Mesendoderm (in vitro differentiated cells): ENCODE results near the gene KCNT1.

Source experiments
- DNase-seq: peaks from one replicate; pipeline ENCODE4 v3.0.0; 2013
- H2AK5ac ChIP-seq: 2 replicates; pipeline ENCODE4 v1.6.1; 2013; ENCODE audit warnings: low read length, inconsistent platforms
- H2BK120ac ChIP-seq: 2 replicates; pipeline ENCODE4 v1.6.1; 2013; ENCODE audit warnings: low read depth, mild to moderate bottlenecking, low read length, moderate library complexity, mixed read lengths
- H2BK15ac ChIP-seq: replicated peaks from 2 replicates; pipeline ENCODE4 v1.6.1; 2013; ENCODE audit warnings: low read depth, mild to moderate bottlenecking, moderate library complexity
- H2BK5ac ChIP-seq: 2 replicates; pipeline ENCODE4 v1.6.1; 2013; ENCODE audit warnings: low read length, inconsistent platforms
- H3K18ac ChIP-seq: 2 replicates; pipeline ENCODE4 v1.6.1; 2013; ENCODE audit warnings: mild to moderate bottlenecking, low read length, mixed read lengths
- H3K23ac ChIP-seq: one replicate; pipeline ENCODE4 v1.6.1; 2013; ENCODE audit warnings: low read length
- H3K27ac ChIP-seq: 2 replicates; pipeline ENCODE4 v1.5.1; 2013; ENCODE audit warnings: low read depth, mild to moderate bottlenecking, inconsistent platforms, low read length, moderate library complexity
- H3K27me3 ChIP-seq: 2 replicates; pipeline ENCODE4 v1.6.1; 2013; ENCODE audit warnings: low read length, control low read depth, mild to moderate bottlenecking, inconsistent platforms; ENCODE audit not compliant: insufficient read depth, poor library complexity
- H3K36me3 ChIP-seq: 2 replicates; pipeline ENCODE4 v1.6.1; 2013; ENCODE audit warnings: low read length, inconsistent platforms; ENCODE audit not compliant: control insufficient read depth, insufficient read depth
- H3K4ac ChIP-seq: one replicate; pipeline ENCODE4 v1.6.1; 2013; ENCODE audit warnings: low read depth, mild to moderate bottlenecking, low read length, moderate library complexity
- H3K4me1 ChIP-seq: 2 replicates; pipeline ENCODE4 v1.6.1; 2013; ENCODE audit warnings: low read depth, low read length, inconsistent platforms; ENCODE audit not compliant: control insufficient read depth
- H3K4me2 ChIP-seq: 2 replicates; pipeline ENCODE4 v1.6.1; 2013; ENCODE audit warnings: low read length
- H3K4me3 ChIP-seq: 2 replicates; pipeline ENCODE4 v1.5.1; 2013; ENCODE audit warnings: mild to moderate bottlenecking, low read length
- H3K56ac ChIP-seq: one replicate; pipeline ENCODE4 v1.6.1; 2013; ENCODE audit warnings: low read length
- H3K79me1 ChIP-seq: 2 replicates; pipeline ENCODE4 v1.6.1; 2013; ENCODE audit warnings: low read length, inconsistent platforms
- H3K79me2 ChIP-seq: 2 replicates; pipeline ENCODE4 v1.6.1; 2013; ENCODE audit warnings: mild to moderate bottlenecking, low read length; ENCODE audit not compliant: control insufficient read depth, insufficient read depth
- H3K9ac ChIP-seq: 2 replicates; pipeline ENCODE4 v1.6.1; 2013; ENCODE audit warnings: low read length, inconsistent platforms
- H4K5ac ChIP-seq: one replicate; pipeline ENCODE4 v1.6.1; 2013; ENCODE audit warnings: low read length
- H4K8ac ChIP-seq: one replicate; pipeline ENCODE4 v1.6.1; 2013; ENCODE audit warnings: low read depth, mild to moderate bottlenecking, control low read depth, low read length, moderate library complexity
- WGBS: extraction: QIAGEN DNeasy Blood & Tissue Kit; methylation state at CpG from one replicate; pipeline ENCODE4 v1.1.7; 2013; ENCODE audit warnings: low lambda C conversion rate, missing lambda C conversion rate; ENCODE audit not compliant: insufficient coverage; ENCODE audit errors: extremely low coverage; 5-methylcytosine and 5-hydroxymethylcytosine counted together

KCNT1 gene

DNA sequence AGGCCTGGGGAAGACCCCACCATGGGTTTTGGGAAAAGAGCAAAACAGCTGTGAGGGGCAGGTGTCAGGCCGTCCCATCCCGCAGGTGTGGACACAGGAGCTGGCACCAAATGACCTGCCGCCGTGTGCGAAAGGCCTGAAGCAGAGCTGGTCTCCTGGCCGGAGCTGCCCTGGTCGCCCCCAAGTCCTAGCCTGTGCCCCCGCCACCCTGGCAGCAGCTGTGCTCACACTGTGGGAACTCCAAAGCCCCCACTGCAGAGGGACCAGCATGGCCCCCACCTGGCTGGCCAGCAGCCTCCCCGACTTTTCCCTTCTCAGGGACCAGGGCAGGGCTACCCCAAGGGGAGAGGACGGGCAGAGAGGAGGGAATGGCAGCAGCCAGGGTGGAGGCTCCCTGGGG, 88.4 kb downstream of the KCNT1 start:
- Histone ChIP-seq H2BK15ac (no peak overlapping the region), H3K79me1 (no peaks in the 10 kb centered on the region), H3K79me2 (no peaks in the 10 kb centered on the region), H3K23ac (no peak overlapping the region), H4K8ac (no peak overlapping the region), H3K36me3 (no peaks in the 10 kb centered on the region), H4K5ac (no peak overlapping the region), H3K4me3 (no peak overlapping the region), H3K27me3 (no peaks in the 10 kb centered on the region), H3K4ac (no peak overlapping the region), H2BK5ac (no peak overlapping the region), H2AK5ac (no peak overlapping the region), H3K56ac (no peak overlapping the region), H3K4me1 (no peaks in the 10 kb centered on the region), H3K9ac (no peak overlapping the region), H2BK120ac (no peak overlapping the region), H3K4me2 (no peak overlapping the region), H3K27ac (no peak overlapping the region), H3K18ac (no peak overlapping the region)
- no peak for DNase-seq
- no CpG with 5 or more reads among the region's 10 CpGs for WGBS

DNA sequence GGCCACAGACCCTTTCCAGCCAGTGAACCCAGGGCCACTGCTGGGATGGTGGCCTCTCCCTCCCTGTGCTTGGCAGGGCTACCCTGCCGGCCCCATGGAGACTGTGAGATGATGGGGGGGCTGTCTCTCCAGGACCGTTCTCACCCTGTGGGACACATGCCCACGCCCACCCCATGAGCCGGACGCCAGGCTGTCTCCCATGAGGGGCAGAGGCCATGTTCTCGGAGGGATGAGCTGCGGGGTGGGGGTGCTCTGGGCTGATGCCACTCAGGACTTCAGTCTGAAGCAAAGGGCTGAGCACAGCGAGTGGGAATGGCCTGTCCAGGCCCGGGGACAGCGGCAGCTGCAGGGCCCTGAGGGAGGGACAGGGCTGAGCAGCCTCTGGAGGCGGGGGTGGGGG, 88.9 kb downstream of the KCNT1 start:
- Histone ChIP-seq H3K9ac (no peak overlapping the region), H2BK15ac (no peak overlapping the region), H2BK5ac (no peak overlapping the region), H3K18ac (no peak overlapping the region), H2BK120ac (no peak overlapping the region), H3K4me2 (no peak overlapping the region), H3K36me3 (no peaks in the 10 kb centered on the region), H3K4ac (no peak overlapping the region), H3K4me1 (no peaks in the 10 kb centered on the region), H4K5ac (no peak overlapping the region), H4K8ac (no peak overlapping the region), H3K79me2 (no peaks in the 10 kb centered on the region), H3K23ac (peak overlapping the region; percentile 9), H3K27ac (no peak overlapping the region), H3K27me3 (no peaks in the 10 kb centered on the region), H3K4me3 (no peak overlapping the region), H3K56ac (no peak overlapping the region), H2AK5ac (no peak overlapping the region), H3K79me1 (no peaks in the 10 kb centered on the region)
- WGBS, result no CpG with 5 or more reads among the region's 11 CpGs
- DNase-seq, result no peak

DNA sequence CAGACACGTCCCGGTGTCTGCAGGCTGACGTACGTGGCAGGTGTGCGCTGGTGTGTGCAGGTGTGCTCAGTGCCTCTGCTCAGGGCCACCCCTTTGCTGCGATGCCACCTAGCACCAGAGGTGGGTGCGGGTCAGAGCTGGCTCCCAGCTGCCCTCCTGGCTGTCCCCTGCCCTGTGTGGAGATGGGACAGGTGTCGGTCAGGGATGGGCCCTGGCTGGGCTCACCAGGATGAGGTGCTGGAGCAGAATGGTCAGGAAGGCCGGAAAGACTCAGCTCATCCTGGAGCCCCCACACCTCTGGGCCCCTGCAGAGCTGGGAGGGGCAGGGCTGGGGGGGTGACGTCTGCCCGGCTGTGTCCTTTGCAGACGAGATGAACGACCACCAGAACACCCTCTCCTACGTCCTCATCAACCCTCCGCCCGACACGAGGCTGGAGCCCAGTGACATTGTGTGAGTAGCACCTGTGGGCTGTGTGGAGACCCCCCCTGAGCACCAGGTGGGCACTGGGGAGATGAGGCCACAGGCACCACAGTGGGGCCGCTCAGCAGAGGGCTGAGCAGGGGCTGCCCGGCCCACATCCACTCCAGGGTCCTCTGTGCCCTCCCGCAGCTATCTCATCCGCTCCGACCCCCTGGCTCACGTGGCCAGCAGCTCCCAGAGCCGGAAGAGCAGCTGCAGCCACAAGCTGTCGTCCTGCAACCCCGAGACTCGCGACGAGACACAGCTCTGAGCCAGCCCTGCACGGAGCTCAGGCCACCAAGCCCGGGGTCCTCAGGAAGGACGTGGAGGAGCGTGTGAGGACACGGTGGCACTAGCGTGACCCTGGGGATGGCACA, 89.7 kb downstream of the KCNT1 start:
- no peak overlapping the region for H3K18ac ChIP-seq
- no peak overlapping the region for H4K8ac ChIP-seq
- peak overlapping the region; percentile 9 for H3K23ac ChIP-seq
- no peak overlapping the region for H4K5ac ChIP-seq
- H3K4me1 ChIP-seq, result no peaks in the 10 kb centered on the region
- no peaks in the 10 kb centered on the region for H3K27me3 ChIP-seq
- no peak overlapping the region for H2BK5ac ChIP-seq
- no peaks in the 10 kb centered on the region for H3K79me1 ChIP-seq
- no peak overlapping the region for H3K4me3 ChIP-seq
- H3K56ac ChIP-seq, result no peak overlapping the region
- no peak overlapping the region for H3K27ac ChIP-seq
- H2BK120ac ChIP-seq, result no peak overlapping the region
- H2AK5ac ChIP-seq, result no peak overlapping the region
- H2BK15ac ChIP-seq, result no peak overlapping the region
- H3K4ac ChIP-seq, result no peak overlapping the region
- no peak overlapping the region for H3K4me2 ChIP-seq
- no peak overlapping the region for H3K9ac ChIP-seq
- H3K79me2 ChIP-seq, result no peaks in the 10 kb centered on the region
- no CpG with 5 or more reads among the region's 35 CpGs for WGBS
- no peaks in the 10 kb centered on the region for H3K36me3 ChIP-seq
- no peak for DNase-seq

DNA sequence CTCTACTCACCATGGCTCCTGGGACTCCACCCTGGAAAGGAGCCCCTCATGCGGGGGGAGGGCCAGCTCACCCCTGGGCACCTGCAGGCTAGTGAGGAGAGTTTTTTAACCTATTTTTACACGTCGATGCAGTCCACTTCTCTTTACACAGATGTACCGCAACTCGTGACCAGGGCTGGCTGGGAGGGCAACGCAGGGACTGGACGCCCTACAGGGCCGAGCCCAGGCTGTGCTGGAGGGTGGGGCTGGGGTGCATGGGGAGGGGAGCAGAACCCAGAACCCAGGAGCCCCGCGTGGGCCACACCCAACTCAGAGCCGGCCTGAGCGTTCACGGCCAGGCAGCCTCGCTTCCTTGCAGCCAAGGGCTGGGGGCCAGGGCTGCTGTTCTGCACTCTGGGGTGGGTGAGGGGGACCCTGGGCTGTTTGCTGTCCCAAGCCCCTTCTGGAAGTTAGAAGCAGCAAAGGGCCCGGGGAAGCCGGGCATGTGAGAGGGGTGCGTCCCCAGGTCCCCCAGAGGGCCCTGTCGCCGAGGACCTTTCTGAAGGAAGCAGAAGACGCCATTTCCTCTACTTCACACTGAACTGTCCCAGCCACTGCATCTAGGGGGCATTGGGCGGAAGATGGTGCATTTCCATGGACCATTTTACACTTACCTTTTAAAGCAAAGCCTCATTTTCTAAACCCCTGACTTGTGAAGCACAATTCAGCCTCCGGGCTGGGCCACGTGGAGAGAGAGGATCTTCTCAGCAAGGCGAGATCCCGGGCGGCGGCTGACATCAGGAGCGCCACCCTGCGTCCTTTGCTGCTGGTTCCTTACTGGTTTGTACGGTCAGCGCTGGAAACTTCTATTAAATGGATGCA, 90.5 kb downstream of the KCNT1 start:
- WGBS, result no CpG with 5 or more reads among the region's 31 CpGs

DNA sequence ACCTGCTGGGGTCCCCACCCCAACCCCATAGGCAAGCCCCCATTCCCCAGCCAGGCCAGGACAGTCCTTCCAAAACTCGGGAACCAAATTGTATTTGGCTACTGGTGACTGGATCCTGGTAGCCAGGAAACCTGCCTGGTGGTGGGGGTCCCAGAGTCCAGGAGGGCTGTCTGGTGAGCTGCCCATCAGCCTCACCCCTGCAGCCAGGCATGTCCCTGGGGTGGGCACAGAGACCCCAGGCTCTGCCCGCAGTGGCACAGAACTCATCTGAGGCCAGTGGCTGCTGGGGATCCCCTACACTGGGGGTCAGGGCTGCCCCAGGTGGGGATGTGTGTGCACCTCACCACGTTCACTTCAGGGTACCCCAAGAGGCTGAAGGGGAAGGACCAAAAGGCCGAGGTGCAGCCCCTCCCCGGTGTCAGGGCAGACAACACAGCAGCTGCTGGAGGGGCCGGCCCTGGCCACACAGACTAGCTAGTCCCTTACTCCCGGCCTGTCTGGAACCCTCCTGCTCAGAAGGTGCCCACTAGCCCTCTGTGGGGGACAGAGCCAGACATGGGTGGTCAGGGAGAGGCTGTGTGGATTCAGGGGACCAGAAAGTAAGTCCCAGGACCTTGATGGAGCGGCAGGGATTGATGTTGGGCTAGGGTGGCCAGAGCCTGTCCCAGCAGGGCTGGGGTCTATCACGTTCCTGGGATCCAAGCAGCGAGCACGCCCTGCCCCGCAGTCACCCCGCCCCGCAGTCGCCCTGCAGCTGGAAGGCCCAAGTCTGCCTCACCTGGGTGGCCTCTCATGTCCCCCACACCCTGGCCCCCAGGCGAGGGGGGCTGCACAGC, 91.5 kb downstream of the KCNT1 start:
- Histone ChIP-seq H3K4ac (no peak overlapping the region), H3K79me2 (no peaks in the 10 kb centered on the region), H3K36me3 (no peaks in the 10 kb centered on the region), H2AK5ac (no peak overlapping the region), H3K27ac (no peak overlapping the region), H2BK15ac (no peak overlapping the region), H3K79me1 (no peaks in the 10 kb centered on the region), H3K27me3 (no peaks in the 10 kb centered on the region), H3K18ac (no peak overlapping the region), H4K8ac (no peak overlapping the region), H3K56ac (no peak overlapping the region), H2BK120ac (no peak overlapping the region), H3K23ac (no peak overlapping the region), H3K4me3 (no peak overlapping the region), H4K5ac (no peak overlapping the region), H2BK5ac (no peak overlapping the region), H3K4me2 (no peak overlapping the region), H3K4me1 (no peaks in the 10 kb centered on the region), H3K9ac (no peak overlapping the region)
- WGBS, result no CpG with 5 or more reads among the region's 16 CpGs
- DNase-seq, result no peak

More for the DNA sequence above, 90.5 kb downstream of the KCNT1 start:
- H2BK120ac ChIP-seq, result no peak overlapping the region
- H4K8ac ChIP-seq, result no peak overlapping the region
- H3K56ac ChIP-seq, result no peak overlapping the region
- no peaks in the 10 kb centered on the region for H3K79me2 ChIP-seq
- no peaks in the 10 kb centered on the region for H3K27me3 ChIP-seq
- no peak overlapping the region for H3K4me3 ChIP-seq
- no peak overlapping the region for H3K23ac ChIP-seq
- H3K36me3 ChIP-seq, result no peaks in the 10 kb centered on the region
- no peaks in the 10 kb centered on the region for H3K4me1 ChIP-seq
- H2BK5ac ChIP-seq, result no peak overlapping the region
- H3K4me2 ChIP-seq, result no peak overlapping the region
- H2AK5ac ChIP-seq, result no peak overlapping the region
- no peak overlapping the region for H2BK15ac ChIP-seq
- H3K9ac ChIP-seq, result no peak overlapping the region
- no peak overlapping the region for H4K5ac ChIP-seq
- DNase-seq, result no peak
- no peaks in the 10 kb centered on the region for H3K79me1 ChIP-seq
- H3K18ac ChIP-seq, result no peak overlapping the region
- no peak overlapping the region for H3K27ac ChIP-seq
- no peak overlapping the region for H3K4ac ChIP-seq
